D341Med (cell line): ENCODE results near the gene CDK4.
"Not testable (repeated sequence)": the region's sequence is repeated elsewhere in the genome, so short reads cannot be mapped to it uniquely, and the experiment has no call there.

ENCODE experiments used
- DNase-seq: peaks from one replicate; pipeline ENCODE4 v3.0.0; 2012; ENCODE audit warnings: low spot score

Gene CDK4

DNA sequence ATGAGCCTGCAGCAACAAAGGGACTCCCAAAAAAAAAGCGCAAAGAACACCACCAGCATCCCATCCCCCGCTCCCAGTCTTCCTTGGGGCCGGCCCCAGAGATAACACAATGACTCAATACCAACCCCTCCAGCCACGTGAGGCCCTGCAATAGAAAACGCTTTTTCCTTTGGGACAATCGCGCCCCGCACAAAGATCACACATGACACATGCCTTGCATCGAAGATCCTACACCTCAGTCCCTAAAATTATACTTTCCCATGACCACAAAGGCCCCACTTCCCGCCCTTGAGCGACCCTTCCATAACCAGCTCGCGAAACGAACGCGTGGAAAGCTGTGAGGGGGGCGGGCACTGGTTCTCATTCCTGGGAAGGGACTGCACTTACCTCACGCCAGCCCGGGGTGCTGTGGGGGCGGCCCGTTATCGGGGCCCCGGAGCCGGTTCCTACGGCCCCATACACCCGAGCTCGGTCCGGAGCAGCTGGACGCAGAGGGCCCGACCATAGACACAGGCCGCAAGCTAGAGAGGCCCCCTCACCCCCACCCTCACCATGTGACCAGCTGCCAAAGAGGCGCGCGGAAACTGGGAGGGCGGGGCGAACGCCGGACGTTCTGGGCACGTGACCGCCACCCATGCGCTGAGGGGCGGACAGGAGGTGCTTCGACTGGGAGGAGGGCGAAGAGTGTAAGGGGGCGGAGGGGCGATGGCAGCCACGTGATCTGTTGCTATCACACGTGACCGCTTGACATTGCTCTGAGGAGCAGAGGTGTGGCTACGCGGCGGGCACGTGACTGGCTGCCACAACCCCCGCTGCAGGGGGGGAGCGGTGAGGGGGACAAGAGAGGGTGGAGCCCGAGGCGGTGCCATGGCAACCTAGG lies at the start of gene CDK4:
CDK4 (minus strand) TSS at position 523 of the 880 bp plus-strand sequence. CDS start 593 bp downstream, outside the sequence.
- DNase-seq: peak; percentile 96

DNA sequence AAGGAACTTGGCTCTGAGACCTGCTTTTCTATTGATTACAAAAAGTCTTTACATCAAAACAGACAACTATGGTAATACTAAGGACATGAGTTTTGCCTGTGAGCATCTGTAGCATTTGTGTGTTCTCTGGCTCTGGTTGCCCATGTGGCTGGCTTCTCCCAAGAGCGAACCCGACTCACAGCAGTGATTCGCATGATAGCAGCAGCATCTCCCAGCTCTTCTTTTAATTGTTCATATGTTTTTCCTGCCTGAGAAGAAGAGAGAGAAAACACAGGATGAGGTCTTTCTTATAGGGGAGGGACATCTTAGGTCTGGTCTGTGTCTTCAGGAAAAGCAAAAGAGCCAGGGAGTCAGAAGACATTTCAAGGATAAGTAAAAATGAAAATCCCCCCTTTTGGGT lies 48.9 kb upstream of the CDK4 start:
- no peak for DNase-seq

DNA sequence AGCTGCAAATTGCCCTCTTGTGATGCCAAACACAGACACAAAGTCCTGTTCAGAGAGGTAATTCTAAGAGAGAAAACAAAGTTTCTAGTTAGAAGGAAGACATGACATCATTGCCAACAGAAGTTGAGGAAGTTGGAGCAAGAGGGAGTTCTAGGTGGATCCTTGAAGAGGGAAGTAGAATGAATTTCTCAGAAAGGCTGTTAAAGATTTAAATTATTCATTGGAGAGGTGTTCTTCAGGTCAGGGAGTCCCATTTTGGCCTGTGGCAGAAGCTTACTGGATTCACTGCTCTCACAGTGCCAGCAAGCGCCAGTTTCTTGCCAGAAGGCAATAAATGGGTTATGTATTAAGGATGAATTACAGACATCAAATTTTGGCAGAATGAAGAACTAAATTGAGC lies 45.8 kb upstream of the CDK4 start:
- no peak for DNase-seq

DNA sequence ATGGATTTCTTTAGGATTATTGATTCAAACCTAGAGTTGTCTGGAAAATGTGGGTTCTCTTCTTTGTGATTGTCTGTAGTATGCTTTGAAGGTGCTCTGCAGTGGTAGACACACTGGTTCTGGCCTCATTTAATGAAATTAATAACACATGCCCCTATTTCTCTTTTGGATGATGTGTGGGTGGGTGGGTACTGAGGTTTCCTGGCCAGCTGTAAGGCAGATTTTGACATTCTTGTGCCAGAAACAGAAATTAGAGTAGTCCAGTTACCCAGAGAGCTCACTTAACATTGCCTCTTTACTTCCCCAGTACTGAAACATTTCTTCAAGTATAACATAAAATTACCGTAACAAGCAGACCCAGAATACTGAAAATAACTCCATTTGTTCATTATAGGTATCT lies 44.9 kb upstream of the CDK4 start:
- DNase-seq: no peak

DNA sequence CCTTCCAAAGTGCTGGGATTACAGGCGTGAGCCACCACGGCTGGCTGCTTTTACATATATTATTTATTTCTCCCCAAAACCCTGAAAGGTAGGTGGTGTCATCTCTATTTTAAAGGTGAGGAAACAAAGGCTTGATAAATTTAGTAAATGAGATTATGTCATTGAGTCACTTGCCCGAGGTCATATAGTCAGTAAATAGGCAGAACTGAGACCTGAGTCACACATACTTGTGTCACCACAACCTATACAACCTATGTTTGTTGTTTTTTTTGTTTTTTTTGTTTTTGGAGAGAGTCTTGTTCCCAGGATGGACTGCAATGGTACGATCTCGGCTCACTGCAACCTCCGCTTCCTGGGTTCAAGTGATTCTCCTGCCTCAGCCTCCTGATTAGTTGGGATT lies 43.2 kb upstream of the CDK4 start:
- DNase-seq: no peak

DNA sequence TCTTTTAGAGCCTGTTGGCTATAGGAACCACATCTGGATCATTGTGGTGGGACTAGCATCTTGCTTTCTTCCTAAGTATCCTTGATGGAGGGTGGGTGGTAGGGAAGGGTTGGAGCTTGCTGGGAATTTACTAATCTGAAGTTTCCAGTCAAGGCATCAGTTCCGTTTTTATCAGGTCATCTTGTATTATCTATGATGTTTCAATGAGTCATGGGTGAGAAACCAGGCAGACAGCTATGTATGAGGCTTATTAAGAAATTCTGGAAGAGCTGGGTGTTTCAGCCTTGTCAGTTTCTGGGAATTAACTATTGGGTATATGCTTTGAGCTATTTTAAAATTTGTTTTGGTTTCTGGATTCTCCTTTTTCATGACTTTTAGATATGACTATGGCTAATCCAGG lies 41.8 kb upstream of the CDK4 start:
- no peak for DNase-seq

DNA sequence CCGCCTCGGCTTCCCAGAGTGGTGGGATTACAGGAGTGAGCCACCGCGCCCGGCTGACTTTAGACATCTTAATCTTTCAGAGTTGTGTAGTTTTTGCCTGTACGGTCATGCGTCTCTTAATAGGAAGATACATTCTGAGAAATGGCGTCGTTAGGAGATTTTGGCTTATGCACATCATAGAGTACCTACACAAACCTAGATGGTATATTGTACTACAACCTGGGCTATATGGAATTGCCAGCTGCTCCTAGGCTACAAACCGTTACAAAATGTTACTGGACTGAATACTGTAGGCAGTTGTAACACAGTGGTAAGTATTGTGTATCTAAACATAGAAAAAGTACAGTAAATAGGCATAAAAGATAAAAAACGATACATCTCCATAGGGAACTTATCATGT lies 31.8 kb upstream of the CDK4 start:
- no peak for DNase-seq

DNA sequence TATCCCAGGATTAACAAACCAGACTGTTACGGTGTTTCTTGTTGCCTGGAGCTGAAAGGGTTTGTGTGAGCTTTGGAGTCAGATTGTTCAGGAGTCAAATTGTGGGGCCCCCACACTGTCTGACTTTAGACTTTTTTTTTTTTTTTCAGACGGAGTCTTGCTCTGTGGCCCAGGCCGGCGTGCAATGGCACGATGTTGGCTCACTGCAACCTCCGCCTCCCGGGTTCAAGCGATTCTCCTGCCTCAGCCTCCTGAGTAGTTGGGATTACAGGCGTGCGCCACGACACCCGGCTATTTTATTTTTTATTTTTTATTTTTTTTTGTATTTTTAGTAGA lies 31.3 kb upstream of the CDK4 start:
- no peak for DNase-seq

DNA sequence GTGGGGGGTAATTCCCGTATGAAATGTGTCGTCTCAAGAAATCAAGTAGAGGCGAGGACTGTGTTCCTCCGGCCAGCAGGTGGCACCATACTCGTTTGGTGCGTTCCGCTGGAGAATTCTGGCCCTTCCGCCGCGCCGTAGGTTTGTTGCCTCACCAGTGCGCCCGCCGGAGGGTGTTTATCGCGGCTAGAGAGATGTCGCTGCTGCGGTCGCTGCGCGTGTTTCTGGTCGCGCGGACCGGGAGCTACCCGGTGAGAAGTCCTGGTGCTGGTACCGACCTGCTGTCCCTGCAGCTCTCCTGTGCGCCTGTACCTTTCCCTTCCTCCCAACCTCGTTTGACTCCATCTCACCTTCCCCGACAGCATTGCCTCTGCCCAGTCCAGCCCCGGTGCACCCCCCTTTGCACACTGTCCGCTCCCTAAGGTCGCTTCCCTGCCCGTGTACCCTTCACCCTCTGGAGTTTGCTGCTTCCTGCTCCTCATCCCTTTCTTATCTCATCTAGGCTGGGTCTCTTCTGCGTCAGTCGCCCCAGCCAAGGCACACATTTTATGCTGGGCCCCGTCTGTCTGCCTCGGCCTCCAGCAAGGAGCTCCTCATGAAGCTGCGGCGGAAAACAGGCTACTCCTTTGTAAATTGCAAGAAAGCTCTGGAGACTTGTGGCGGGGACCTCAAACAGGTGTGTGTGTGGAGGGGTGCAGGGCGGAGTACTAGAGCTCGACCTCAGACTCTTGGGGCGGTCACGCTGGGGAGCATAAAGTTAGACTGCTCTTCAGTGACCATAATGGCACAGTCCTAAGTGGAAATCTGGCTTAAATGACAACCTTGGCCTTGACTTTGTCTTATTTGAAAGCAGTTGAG lies 30.7 kb upstream of the CDK4 start, which contains the start of gene TSFM:
TSFM (plus strand) TSS at position 180 of the 858 bp plus-strand sequence; CDS start at position 195, 15 bp downstream.
- peak; percentile 91 for DNase-seq

DNA sequence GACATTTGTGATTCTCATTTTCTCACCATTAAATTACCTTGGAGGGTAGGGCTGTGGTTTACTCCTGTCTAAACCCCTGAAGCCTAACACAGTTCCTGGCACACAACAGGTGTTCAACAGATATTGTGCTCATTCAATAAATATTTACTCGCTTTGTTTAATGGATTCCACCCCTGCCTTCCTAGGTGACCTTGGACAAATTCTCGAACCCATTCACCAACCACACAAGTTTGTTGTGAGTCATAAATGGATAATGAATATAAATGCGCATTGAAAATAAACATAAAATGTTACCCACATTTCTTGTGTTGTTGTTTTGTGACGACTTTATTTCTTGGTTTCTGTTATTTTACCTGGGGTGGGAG lies 30.1 kb upstream of the CDK4 start:
- no peak for DNase-seq

DNA sequence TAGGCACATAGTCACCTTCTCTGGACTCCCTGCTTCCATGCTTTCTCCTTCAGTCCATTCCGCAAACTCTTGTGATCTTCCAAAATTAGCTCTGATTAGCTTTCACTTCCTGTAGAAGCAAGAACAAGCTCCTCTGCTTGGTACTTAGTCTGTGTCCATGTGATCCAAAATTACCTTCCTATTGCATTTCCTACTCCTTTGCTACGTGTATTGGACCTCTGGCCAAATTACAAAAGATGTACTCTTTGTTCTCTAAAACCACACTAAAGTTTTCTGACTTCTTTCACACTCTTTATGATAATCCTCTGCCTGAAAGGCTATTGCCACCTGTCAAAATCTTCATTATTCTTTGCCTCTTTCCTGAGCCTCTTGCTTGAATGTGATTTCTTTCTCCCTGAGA lies 29.7 kb upstream of the CDK4 start:
- DNase-seq: no peak

DNA sequence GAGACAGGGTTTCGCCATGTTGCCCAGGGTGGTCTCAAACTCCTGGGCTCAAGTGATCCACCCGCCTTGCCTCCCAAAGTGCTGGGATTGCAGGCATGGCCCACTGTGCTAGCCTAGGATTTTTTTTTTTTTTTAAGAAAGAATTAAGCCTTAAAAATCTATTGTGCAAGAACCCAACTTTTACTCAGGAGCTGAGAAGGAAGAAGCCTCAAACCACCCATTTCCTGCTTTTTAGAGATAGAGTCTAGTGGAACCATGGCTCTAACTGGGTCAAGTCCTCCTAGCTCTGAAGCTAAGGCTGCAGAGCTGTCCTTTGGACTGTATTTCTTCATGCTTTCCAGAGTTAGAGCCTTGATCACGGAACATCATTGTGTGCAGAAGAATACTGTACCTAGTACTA lies 29.1 kb upstream of the CDK4 start:
- DNase-seq: no peak

DNA sequence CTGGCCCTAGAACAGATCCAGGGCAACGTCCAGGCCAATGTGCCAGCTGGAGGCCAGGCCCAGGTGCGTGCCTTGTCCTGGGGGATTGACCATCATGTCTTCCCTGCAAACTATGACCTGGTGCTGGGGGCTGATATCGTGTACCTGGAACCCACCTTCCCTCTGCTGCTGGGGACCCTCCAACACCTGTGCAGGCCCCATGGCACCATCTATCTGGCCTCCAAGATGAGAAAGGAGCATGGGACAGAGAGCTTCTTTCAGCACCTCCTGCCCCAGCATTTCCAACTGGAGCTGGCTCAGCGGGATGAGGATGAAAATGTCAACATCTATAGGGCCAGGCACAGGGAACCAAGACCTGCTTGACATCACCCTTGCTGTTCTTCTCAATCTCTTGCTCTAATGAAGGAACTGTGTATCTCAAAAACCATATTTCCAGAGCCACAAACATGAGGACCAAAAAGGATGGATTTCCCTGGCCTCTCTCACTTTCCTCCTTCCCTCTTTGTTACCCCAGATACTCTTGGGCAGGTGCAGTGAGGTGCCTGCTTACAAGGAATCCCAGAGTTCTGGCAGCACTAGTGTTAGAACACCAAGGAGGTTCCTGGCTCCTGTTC lies 28.3 kb upstream of the CDK4 start:
- DNase-seq: no peak

DNA sequence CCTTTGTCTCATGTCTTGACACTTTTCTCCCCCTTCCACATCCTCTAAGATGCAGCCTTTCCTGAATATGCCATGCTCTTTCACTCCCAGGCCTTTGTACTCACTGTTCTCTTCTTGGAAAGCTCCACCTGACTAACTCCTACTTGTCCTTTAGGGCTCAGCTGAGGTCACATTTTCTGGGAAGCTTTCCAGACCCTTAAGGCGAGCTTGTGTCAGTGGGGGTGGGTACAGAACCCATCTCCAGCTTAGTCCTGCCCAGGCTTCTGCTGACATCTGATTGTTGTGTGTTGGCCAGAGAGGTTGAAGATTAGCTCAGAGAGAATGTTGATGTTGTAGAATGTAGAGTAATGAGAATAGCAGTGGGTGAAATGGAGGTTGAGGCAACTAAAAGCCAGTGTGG lies 27.6 kb upstream of the CDK4 start:
- no peak for DNase-seq

DNA sequence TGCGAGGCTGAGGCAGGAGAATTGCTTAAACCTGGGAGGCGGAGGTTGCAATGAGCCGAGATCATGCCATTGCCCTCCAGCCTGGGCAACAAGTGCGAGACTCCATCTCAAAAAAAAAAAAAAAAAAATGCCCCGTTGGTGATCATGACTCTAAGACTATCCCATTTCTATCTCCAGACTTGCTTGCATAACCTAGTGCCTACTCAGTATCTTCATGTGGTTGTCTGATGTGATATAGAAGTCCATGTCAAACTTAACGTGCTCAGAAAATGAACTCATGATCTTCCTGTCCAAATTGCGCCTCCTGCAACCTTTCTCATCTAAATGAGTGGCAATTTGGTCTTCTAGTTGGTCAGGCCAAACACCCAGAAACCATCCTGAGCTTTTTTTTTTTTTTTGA lies 25.8 kb upstream of the CDK4 start:
- no peak for DNase-seq

DNA sequence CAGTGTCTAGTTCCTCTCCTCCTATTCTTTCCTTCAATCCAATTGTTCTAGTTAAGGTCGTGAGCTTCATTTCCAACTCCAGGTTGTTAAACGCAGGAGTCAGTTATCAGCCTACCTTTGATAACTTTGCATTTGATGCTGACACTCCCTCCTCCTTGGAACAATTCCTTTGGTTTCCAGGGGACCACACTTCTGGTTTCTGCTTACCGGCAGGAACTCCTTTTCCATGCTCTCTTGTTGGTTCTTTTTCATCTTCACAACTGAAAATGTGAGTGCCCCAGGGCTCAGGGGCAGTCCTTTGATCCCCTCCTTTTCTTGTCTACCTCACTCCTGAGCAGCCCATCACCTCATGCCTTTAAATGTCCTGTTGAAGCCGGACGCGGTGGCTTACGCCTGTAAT lies 25.3 kb upstream of the CDK4 start:
- no peak for DNase-seq

DNA sequence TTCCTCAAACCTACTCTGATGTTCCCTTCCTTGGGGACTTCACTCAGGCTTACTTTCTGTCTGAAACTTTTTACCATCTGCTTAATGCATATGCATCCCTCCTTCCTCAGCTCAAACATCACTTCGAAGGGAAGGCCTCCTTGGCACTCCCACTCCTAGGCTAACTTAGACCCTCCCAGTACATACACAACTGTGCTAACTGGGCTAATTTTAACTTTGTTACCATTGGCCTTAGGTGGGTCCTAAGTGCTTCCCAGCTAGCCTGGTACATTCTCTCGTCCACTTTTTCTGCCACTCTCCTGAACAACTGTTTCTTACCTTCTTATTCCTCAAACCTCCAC lies 24.1 kb upstream of the CDK4 start:
- no peak for DNase-seq

DNA sequence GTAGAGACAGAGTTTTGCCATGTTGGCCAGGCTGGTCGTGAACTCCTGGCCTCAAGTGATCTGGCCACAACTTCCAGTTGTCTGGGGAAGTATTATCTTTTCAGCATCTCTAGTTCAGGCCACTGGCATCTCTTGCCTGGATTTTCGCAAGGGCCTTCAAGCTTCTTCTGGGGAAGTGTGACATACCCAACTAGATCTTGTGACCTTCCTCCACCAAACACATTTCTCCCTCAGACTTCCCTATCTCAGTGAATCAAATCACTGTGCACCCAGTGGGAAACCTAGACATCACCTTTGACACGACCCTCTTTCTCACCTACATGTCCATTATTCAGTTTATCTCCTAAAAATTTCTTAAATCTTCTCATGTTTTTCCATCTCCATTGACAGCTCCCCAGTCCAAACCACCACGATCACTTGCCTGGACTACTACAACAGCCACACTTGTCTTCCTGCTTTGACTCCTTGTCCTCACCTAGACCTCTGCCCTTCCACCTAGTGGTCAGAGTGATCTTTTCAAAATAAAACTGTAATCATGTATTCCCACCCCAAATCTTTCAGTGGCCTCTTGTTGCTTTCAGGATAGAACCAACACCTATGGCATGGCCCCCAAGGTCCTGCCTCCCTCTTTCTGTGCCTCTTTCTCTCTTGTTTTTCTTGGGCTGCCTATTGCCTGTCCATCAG lies 23.6 kb upstream of the CDK4 start:
- DNase-seq: no peak

DNA sequence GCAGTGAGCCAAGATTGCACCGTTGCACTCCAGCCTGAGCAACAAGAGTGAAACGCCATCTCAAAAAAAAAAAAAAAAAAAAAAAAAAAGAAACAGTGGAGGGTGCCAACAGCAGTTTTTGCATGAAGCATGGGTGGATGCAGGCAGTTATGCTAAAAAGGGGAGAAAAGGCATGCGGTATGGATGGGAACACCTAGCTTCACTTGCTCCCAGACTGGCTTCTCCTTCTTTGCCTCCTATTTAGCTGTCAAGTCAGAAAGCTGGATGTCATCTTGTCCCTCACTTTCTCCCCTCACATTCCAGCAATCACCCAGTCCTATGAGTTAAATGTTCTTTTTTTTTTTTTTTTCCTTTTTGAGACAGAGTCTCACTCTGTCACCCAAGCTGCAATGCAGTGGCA lies 22.9 kb upstream of the CDK4 start:
- no peak for DNase-seq

DNA sequence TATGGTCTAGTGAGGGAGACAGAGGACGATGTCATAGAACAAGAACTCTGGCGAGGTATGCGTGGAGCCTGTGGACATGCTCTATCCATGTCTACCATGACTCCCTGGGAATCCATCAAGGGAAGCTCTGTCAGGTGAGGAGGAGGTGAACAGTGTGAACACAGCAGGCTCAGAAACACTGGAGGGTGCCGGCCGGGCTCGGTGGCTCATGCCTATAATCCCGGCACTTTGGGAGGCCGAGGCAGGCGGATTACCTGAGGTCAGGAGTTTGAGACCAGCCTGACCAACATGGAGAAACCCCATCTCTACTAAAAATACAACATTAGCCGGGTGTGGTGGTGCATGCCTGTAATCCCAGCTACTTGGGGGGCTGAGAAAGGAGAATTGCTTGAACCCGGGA lies 22.5 kb upstream of the CDK4 start:
- DNase-seq: not testable (repeated sequence)

DNA sequence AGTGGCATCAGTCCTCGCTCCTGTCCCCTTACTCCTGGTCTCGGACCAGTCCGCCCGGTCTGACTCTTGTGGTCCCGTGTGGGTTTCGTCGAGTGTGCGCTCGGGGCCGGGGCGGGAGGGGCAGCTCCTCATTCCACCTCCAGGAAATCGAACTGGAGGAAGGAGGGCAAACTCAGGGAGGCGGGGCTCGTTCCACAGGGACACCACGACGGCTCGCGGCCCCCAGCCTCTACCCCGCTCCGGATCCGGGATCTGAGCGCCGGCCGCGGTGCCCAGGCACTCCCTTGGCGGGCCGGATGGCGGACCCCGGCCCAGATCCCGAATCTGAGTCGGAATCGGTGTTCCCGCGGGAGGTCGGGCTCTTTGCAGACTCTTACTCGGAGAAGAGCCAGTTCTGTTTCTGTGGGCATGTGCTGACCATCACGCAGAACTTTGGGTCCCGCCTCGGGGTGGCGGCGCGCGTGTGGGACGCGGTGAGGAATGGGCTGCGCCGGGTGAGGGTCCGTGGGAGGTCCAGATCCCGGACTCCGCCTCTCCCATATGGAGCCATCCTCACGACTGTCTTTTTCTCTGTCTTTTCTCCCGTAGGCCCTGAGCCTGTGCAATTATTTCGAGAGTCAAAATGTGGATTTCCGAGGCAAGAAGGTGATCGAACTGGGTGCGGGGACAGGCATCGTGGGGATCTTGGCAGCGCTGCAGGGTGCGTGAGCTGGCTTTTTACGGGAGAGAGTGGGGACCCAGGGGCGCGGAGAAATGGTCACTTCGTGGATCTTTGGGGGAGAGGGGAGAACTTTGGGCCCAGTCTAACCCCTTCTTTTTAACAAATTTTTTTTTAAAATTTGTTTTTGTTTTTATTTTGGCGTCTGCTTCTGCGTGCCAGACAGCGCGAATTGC lies 20.6 kb upstream of the CDK4 start, which contains the start of gene EEF1AKMT3:
EEF1AKMT3 (plus strand) TSS at position 186 of the 894 bp plus-strand sequence; CDS start at position 297, 111 bp downstream.
- peak; percentile 76 for DNase-seq
